ENCODE data around the gene HIVEP3.

- TF ChIP-seq CTCF (IDR thresholded peaks at IDR 0.05; ENCODE audit: low read depth, low read length) (no peak), MYC (IDR thresholded peaks at IDR 0.05; ENCODE audit: low read depth, low read length) (no peak)
These were observed 98.9 kb downstream of the HIVEP3 start for GRCh38 chr1:41819843-41820242.
